ENCODE results near the gene ARRB2. TPM values are rescaled to one million over a fixed set of nuclear protein-coding genes. Genes with fewer than 3 reads are reported as not detected.

Gene ARRB2
- total and polyA plus RNA-seq, 2 donors (not counting 3 experiments of a cell fraction or from before 2014, with no cell fraction given) = 18.6 to 21.3 TPM

DNA sequence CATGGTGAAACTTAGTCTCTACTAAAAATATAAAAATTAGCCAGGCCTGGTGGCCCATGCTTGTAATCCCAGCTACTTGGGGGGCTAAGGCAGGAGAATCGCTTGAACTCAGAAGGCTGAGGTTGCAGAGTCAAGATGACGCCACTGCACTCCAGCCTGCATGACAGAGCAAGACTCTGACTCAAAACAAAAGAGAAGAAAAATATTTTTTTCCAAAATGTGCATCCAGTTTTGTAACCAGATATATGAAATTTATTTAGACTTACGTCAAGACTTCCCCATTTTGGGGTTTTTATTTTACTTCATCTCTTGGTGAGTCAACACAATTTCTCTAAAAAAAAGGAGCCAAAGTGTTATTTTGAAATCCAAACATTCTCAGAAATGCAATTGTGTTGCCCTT is 55.8 kb downstream of the ARRB2 start:
- dilution Hi-C loops (cut with MboI; ENCODE audit: extremely low pct_ligation_motif_present, low sequenced_read_pairs) (no loop called here), intact Hi-C loops (cut with micrococcal nuclease) (no loop called here)
- Histone ChIP-seq H3K9me3 (replicated peaks; ENCODE audit: control insufficient read depth, insufficient read depth, low read length) (no peaks in the 10 kb centered on the region), H3K4me3 (replicated peaks in 1 of 3; ENCODE audit: insufficient read depth in 1 of 3, low read depth in 1 of 3, low read length in 3 of 3) (no peak overlapping the region), H3K4me1 (ENCODE audit: control insufficient read depth, extremely low read depth, insufficient read depth, low read length) (no peaks in the 10 kb centered on the region), H3K79me2 (ENCODE audit: control insufficient read depth, insufficient read depth, low read length) (no peaks in the 10 kb centered on the region), H3K27ac (ENCODE audit: insufficient read depth, low read depth, low read length) (no peak overlapping the region), H3K27me3 (ENCODE audit: control insufficient read depth in 2 of 2, insufficient read depth in 2 of 2, low read length in 2 of 2) (peaks cover 4 to 6% of the 10 kb centered on the region in 2 experiments), H3K9me1 (replicated peaks; ENCODE audit: control insufficient read depth, extremely low read depth, insufficient read depth, low read length) (no peaks in the 10 kb centered on the region), H3K4me2 (ENCODE audit: insufficient read depth, low read length) (no peak overlapping the region), H2AFZ (ENCODE audit: low read depth, low read length) (no peak overlapping the region), H3K36me3 (ENCODE audit: control insufficient read depth in 2 of 2, extremely low read depth in 1 of 2, insufficient read depth in 2 of 2, low read length in 2 of 2) (no peaks in the 10 kb centered on the region), H4K20me1 (replicated peaks; ENCODE audit: control insufficient read depth, extremely low read depth, insufficient read depth, low read length) (no peaks in the 10 kb centered on the region), H3K9ac (replicated peaks; ENCODE audit: extremely low read depth, insufficient read depth, low read length) (no peak overlapping the region)
- DNase-seq (ENCODE audit: low read depth, low spot score) (no peak), FAIRE-seq (no peak)
- ChIA-PET POLR2A (no interaction called here), CTCF (interaction anchor here (1.4 kb wide), 1 partner anchor 18 kb away, joined by 3 read pairs; no protein-coding TSS in a partner anchor)
- no TSS peak for BruUV-seq (replicated peaks)
- TF ChIP-seq FOS (IDR thresholded peaks at IDR 0.05; ENCODE audit: borderline replicate concordance, insufficient read depth, low read length) = no peak
- no peak for TF ChIP-seq JUN (IDR thresholded peaks at IDR 0.05; ENCODE audit: borderline replicate concordance, insufficient read depth, insufficient read length, low read depth)
- TF ChIP-seq GATA2 (IDR thresholded peaks at IDR 0.05; ENCODE audit: insufficient read depth, insufficient read length, low read depth, low read length) = no peak
- no peak for TF ChIP-seq MYC (IDR thresholded peaks at IDR 0.05; ENCODE audit: low read depth, low read length)
- no peak for TF ChIP-seq EZH2 (IDR thresholded peaks at IDR 0.05; ENCODE audit: borderline replicate concordance, low read depth, low read length, severe bottlenecking)

DNA sequence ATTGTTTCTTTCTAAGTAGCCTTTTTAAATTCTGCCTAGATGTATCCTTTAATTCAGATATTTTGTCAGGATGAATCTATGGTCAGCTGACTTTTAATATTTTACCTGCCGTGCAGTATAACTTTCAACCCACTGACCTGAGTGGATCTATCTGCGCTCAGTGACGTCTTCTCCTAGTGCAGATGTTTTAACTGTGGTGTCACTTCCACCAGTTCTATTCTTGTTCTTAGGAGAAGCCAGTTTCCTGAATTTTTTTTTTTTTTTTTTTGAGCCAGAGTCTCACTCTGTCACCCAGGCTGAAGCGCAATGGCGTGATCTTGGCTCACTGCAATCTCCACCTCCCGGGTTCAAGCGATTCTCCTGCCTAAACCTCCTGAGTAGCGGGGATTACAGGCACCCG is 56.3 kb downstream of the ARRB2 start:
- no peak for TF ChIP-seq EZH2 (IDR thresholded peaks at IDR 0.05; ENCODE audit: borderline replicate concordance, low read depth, low read length, severe bottlenecking)
- TF ChIP-seq, protein P1, sequence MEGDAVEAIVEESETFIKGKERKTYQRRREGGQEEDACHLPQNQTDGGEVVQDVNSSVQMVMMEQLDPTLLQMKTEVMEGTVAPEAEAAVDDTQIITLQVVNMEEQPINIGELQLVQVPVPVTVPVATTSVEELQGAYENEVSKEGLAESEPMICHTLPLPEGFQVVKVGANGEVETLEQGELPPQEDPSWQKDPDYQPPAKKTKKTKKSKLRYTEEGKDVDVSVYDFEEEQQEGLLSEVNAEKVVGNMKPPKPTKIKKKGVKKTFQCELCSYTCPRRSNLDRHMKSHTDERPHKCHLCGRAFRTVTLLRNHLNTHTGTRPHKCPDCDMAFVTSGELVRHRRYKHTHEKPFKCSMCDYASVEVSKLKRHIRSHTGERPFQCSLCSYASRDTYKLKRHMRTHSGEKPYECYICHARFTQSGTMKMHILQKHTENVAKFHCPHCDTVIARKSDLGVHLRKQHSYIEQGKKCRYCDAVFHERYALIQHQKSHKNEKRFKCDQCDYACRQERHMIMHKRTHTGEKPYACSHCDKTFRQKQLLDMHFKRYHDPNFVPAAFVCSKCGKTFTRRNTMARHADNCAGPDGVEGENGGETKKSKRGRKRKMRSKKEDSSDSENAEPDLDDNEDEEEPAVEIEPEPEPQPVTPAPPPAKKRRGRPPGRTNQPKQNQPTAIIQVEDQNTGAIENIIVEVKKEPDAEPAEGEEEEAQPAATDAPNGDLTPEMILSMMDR (IDR thresholded peaks at IDR 0.05; ENCODE audit: extremely low read depth in 1 of 2, insufficient read depth in 1 of 2, low read depth in 1 of 2, low read length in 2 of 2) = no peak
- Histone ChIP-seq H2AFZ (ENCODE audit: low read depth, low read length) (no peak overlapping the region), H4K20me1 (replicated peaks; ENCODE audit: control insufficient read depth, extremely low read depth, insufficient read depth, low read length) (no peaks in the 10 kb centered on the region), H3K4me3 (replicated peaks in 1 of 3; ENCODE audit: insufficient read depth in 1 of 3, low read depth in 1 of 3, low read length in 3 of 3) (no peak overlapping the region), H3K9me3 (replicated peaks; ENCODE audit: control insufficient read depth, insufficient read depth, low read length) (no peaks in the 10 kb centered on the region), H3K27ac (ENCODE audit: insufficient read depth, low read depth, low read length) (no peak overlapping the region), H3K36me3 (ENCODE audit: control insufficient read depth in 2 of 2, extremely low read depth in 1 of 2, insufficient read depth in 2 of 2, low read length in 2 of 2) (no peaks in the 10 kb centered on the region), H3K4me2 (ENCODE audit: insufficient read depth, low read length) (no peak overlapping the region), H3K9me1 (replicated peaks; ENCODE audit: control insufficient read depth, extremely low read depth, insufficient read depth, low read length) (no peaks in the 10 kb centered on the region), H3K9ac (replicated peaks; ENCODE audit: extremely low read depth, insufficient read depth, low read length) (no peak overlapping the region), H3K27me3 (ENCODE audit: control insufficient read depth in 2 of 2, insufficient read depth in 2 of 2, low read length in 2 of 2) (peaks cover 4 to 6% of the 10 kb centered on the region in 2 experiments), H3K79me2 (ENCODE audit: control insufficient read depth, insufficient read depth, low read length) (no peaks in the 10 kb centered on the region), H3K4me1 (ENCODE audit: control insufficient read depth, extremely low read depth, insufficient read depth, low read length) (no peaks in the 10 kb centered on the region)
- intact Hi-C loops (cut with micrococcal nuclease) (no loop called here), dilution Hi-C loops (cut with MboI; ENCODE audit: extremely low pct_ligation_motif_present, low sequenced_read_pairs) (no loop called here)
- FAIRE-seq = no peak
- no peak for DNase-seq (ENCODE audit: low read depth, low spot score)
- POLR2A ChIA-PET = no interaction called here
- no TSS peak for BruUV-seq (replicated peaks)
- CTCF ChIA-PET = no interaction called here

Data from endothelial cell of umbilical vein (primary cell).